T-cell (primary cell): Measurements from ENCODE around the gene POFUT1. TPM values are rescaled to one million over a fixed set of nuclear protein-coding genes. Genes with fewer than 3 reads are reported as not detected.

Experiments used
- ATAC-seq, 4 experiments: fragments of 200-7000 bp in 3 of 4; fragments of 150-1000 bp in 1 of 4; cut with Tn5 transposase; replicated peaks in 1 of 4; 1 replicate in 3 of 4; 2 replicates in 1 of 4; pipeline ENCODE4 v1.10.0; 2021; ENCODE audit warnings: moderate library complexity in 3 of 4, mild to moderate bottlenecking in 2 of 4, moderate number of reproducible peaks in 1 of 4
- CTCF ChIA-PET, 2 donors: fragments of 300-600 bp; sonication (Branson Sonifier 250); formaldehyde crosslinking; loops; one replicate each; lab custom pipeline; 2022; ENCODE audit warnings: antibody characterized with exemption in 2 of 2; lab: Charles Lee
- POLR2A ChIA-PET, 2 donors: fragments of 300-600 bp; sonication (Branson Sonifier 250); formaldehyde crosslinking; loops; one replicate each; lab custom pipeline; 2022; ENCODE audit warnings: antibody characterized with exemption in 2 of 2; lab: Charles Lee
- DNase-seq, 35 experiments: peaks; one replicate each; pipeline versions ENCODE4 v3.0.0 to v3.0.0-alpha.2; 2013 to 2023
- H3K27ac ChIP-seq: one replicate; pipeline ENCODE4 v1.5.1; 2013; ENCODE audit warnings: low read length
- H3K27me3 ChIP-seq, 2 experiments: replicated peaks in 1 of 2; 1 replicate in 1 of 2; 2 replicates in 1 of 2; pipeline versions ENCODE4 v1.6.1 to v1.7.0; 2013; ENCODE audit warnings: low read length in 1 of 2, mixed read lengths in 1 of 2; ENCODE audit not compliant: control insufficient read depth in 2 of 2, insufficient read depth in 2 of 2; ENCODE audit errors: extremely low read depth in 1 of 2
- H3K36me3 ChIP-seq, 2 donors: 1 replicate in 1 of 2; 2 replicates in 1 of 2; pipeline versions ENCODE4 v1.6.1 to v1.7.0; 2013; ENCODE audit warnings: low read length in 1 of 2; ENCODE audit not compliant: control insufficient read depth in 2 of 2, insufficient read depth in 1 of 2; ENCODE audit errors: extremely low read depth in 1 of 2
- H3K4me1 ChIP-seq, 2 experiments: 1 replicate in 1 of 2; 2 replicates in 1 of 2; pipeline versions ENCODE4 v1.6.1 to v1.7.0; 2013; ENCODE audit warnings: low read length in 2 of 2, mixed read lengths in 1 of 2; ENCODE audit not compliant: insufficient read depth in 2 of 2, control insufficient read depth in 1 of 2; ENCODE audit errors: extremely low read depth in 1 of 2
- H3K4me3 ChIP-seq, 2 donors: 1 replicate in 1 of 2; 2 replicates in 1 of 2; pipeline versions ENCODE4 v1.5.1 to v1.7.0; 2013; ENCODE audit warnings: mild to moderate bottlenecking in 2 of 2, low read length in 1 of 2, moderate library complexity in 1 of 2; ENCODE audit not compliant: control insufficient read depth in 1 of 2; ENCODE audit errors: extremely low read depth in 1 of 2
- H3K9me3 ChIP-seq: 2 replicates; pipeline ENCODE4 v1.7.0; 2013
- H3K27ac Mint-ChIP-seq, 2 donors: one replicate each; pipeline ENCODE4 v1.8.0; 2020 to 2021; ENCODE audit warnings: mild to moderate bottlenecking in 2 of 2, mixed read lengths in 2 of 2
- H3K27me3 Mint-ChIP-seq, 2 donors: one replicate each; pipeline ENCODE4 v1.8.0; 2021 to 2022; ENCODE audit warnings: mixed read lengths in 2 of 2
- H3K36me3 Mint-ChIP-seq: one replicate; pipeline ENCODE4 v1.8.0; 2021; ENCODE audit warnings: mixed read lengths
- H3K4me1 Mint-ChIP-seq, 3 donors: one replicate each; pipeline ENCODE4 v1.8.0; 2020 to 2022; ENCODE audit warnings: mixed read lengths in 3 of 3, mild to moderate bottlenecking in 1 of 3
- H3K4me3 Mint-ChIP-seq, 3 donors: one replicate each; pipeline ENCODE4 v1.8.0; 2020 to 2022; ENCODE audit warnings: mild to moderate bottlenecking in 3 of 3, mixed read lengths in 3 of 3, moderate library complexity in 3 of 3
- H3K9me3 Mint-ChIP-seq, 3 donors: one replicate each; pipeline ENCODE4 v1.8.0; 2020 to 2022; ENCODE audit warnings: mixed read lengths in 3 of 3
- WGBS: methylation state at CpG from one replicate; pipeline ENCODE4 v1.1.5; 2013; ENCODE audit warnings: missing lambda C conversion rate; ENCODE audit not compliant: insufficient coverage; 5-methylcytosine and 5-hydroxymethylcytosine counted together
- total RNA-seq, 35 experiments: library from RNA in 6 of 35; stranded (reverse) in 6 of 35; fragments of 120-200 nt in 1 of 35; gene quantifications; one replicate each; pipeline versions ENCODE4 v1.2.1 to v1.2.4 and lab custom pipeline; 2013 to 2026

The POFUT1 gene
- total RNA-seq, 5 donors from 2014 or later (not counting 1 experiment from before 2014, with no cell fraction given), result 13.2 to 20.6 (median 17.7) TPM

- POLR2A ChIA-PET, result no interaction called here
- Mint-ChIP-seq H3K4me1 (peaks cover 61 to 63% (median 61%) of the 10 kb centered on the region in 3 donors), H3K4me3 (peak overlapping the region in 2 of 3 donors; percentile 25 to 87), H3K36me3 (peaks cover 26% of the 10 kb centered on the region), H3K27ac (peak overlapping the region in 1 of 2 donors; percentile 56), H3K9me3 (no peaks in the 10 kb centered on the region), H3K27me3 (no peaks in the 10 kb centered on the region)
- Histone ChIP-seq H3K9me3 (no peaks in the 10 kb centered on the region), H3K36me3 (peaks cover 5 to 16% of the 10 kb centered on the region in 2 donors), H3K4me3 (no peak overlapping the region), H3K27ac (no peak overlapping the region), H3K27me3 (no peaks in the 10 kb centered on the region), H3K4me1 (peaks cover 17 to 44% of the 10 kb centered on the region in 2 experiments)
- WGBS, result 94% methylated on average over 7 of the region's 9 CpGs
- ATAC-seq (no peak), DNase-seq (no peak)
- CTCF ChIA-PET, result no interaction called here
Observed at GRCh38 chr20:32209850-32210605, 2.3 kb downstream of the POFUT1 start.

- H3K27ac ChIP-seq, result no peak overlapping the region
- ChIA-PET POLR2A (no interaction called here), CTCF (no interaction called here)
- Mint-ChIP-seq H3K27ac (no peak overlapping the region), H3K4me1 (peaks cover 30 to 32% (median 31%) of the 10 kb centered on the region in 3 donors), H3K27me3 (no peaks in the 10 kb centered on the region), H3K9me3 (no peaks in the 10 kb centered on the region), H3K4me3 (no peak overlapping the region), H3K36me3 (peaks cover 52% of the 10 kb centered on the region)
- H3K9me3 ChIP-seq, result no peaks in the 10 kb centered on the region
- ATAC-seq (no peak), DNase-seq (no peak)
- no CpG with 5 or more reads among the region's 1 CpG for WGBS
- no peaks in the 10 kb centered on the region for H3K27me3 ChIP-seq
- H3K4me1 ChIP-seq, result peaks cover under 1 to 10% of the 10 kb centered on the region in 2 experiments
- H3K36me3 ChIP-seq, result peaks cover 5 to 54% of the 10 kb centered on the region in 2 donors
- no peak overlapping the region for H3K4me3 ChIP-seq
Observed at GRCh38 chr20:32213870-32214269, 6.2 kb downstream of the POFUT1 start.

- H3K36me3 ChIP-seq, result peaks cover 5 to 59% of the 10 kb centered on the region in 2 donors
Observed at GRCh38 chr20:32215147-32215546, 7.5 kb downstream of the POFUT1 start.

DNA sequence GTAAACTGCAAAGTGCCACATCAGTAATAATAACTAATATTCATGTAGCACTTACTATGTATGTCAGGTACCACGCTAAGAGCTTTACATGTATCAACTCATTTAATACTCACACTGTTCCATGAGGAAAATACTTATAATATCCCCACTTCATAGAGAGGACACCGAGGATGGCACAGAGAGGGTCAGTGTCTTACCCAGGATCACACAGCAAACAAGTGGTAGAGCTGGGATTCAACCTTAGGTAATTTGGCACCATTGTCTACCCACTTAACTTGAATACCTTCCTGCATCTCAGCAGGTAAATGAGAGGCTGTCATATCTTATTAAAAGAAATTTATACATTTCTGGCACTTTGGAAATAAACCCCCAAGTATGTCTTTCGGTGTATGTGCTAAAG is 8.0 kb downstream of the POFUT1 start:
- ChIA-PET CTCF (no interaction called here), POLR2A (no interaction called here)
- no peaks in the 10 kb centered on the region for H3K9me3 ChIP-seq
- H3K4me1 ChIP-seq, result no peaks in the 10 kb centered on the region
- no peaks in the 10 kb centered on the region for H3K9me3 Mint-ChIP-seq
- H3K36me3 ChIP-seq, result peaks cover 5 to 56% of the 10 kb centered on the region in 2 donors
- no peak for DNase-seq
- no peak overlapping the region for H3K27ac Mint-ChIP-seq
- no peak overlapping the region for H3K4me3 Mint-ChIP-seq
- no peak overlapping the region for H3K4me3 ChIP-seq
- peaks cover 56% of the 10 kb centered on the region for H3K36me3 Mint-ChIP-seq
- H3K27me3 ChIP-seq, result no peaks in the 10 kb centered on the region
- WGBS, result 100% methylated on average over 1 of the region's 3 CpGs
- H3K27ac ChIP-seq, result no peak overlapping the region
- no peak for ATAC-seq
- H3K4me1 Mint-ChIP-seq, result peaks cover 11 to 13% (median 13%) of the 10 kb centered on the region in 3 donors
- H3K27me3 Mint-ChIP-seq, result no peaks in the 10 kb centered on the region

More at GRCh38 chr20:32215147-32215546, 7.5 kb downstream of the POFUT1 start:
- H3K9me3 ChIP-seq, result no peaks in the 10 kb centered on the region
- H3K27me3 ChIP-seq, result no peaks in the 10 kb centered on the region
- ChIA-PET CTCF (no interaction called here), POLR2A (no interaction called here)
- H3K27me3 Mint-ChIP-seq, result no peaks in the 10 kb centered on the region
- H3K4me1 ChIP-seq, result peaks cover 0 to 2% of the 10 kb centered on the region in 2 experiments
- DNase-seq (no peak), ATAC-seq (no peak)
- H3K27ac Mint-ChIP-seq, result no peak overlapping the region
- H3K4me3 Mint-ChIP-seq, result no peak overlapping the region
- WGBS, result 96% methylated on average over 3 of the region's 8 CpGs
- H3K4me3 ChIP-seq, result no peak overlapping the region
- H3K36me3 Mint-ChIP-seq, result peaks cover 59% of the 10 kb centered on the region
- no peak overlapping the region for H3K27ac ChIP-seq
- peaks cover 17 to 19% (median 18%) of the 10 kb centered on the region in 3 donors for H3K4me1 Mint-ChIP-seq
- no peaks in the 10 kb centered on the region for H3K9me3 Mint-ChIP-seq

DNA sequence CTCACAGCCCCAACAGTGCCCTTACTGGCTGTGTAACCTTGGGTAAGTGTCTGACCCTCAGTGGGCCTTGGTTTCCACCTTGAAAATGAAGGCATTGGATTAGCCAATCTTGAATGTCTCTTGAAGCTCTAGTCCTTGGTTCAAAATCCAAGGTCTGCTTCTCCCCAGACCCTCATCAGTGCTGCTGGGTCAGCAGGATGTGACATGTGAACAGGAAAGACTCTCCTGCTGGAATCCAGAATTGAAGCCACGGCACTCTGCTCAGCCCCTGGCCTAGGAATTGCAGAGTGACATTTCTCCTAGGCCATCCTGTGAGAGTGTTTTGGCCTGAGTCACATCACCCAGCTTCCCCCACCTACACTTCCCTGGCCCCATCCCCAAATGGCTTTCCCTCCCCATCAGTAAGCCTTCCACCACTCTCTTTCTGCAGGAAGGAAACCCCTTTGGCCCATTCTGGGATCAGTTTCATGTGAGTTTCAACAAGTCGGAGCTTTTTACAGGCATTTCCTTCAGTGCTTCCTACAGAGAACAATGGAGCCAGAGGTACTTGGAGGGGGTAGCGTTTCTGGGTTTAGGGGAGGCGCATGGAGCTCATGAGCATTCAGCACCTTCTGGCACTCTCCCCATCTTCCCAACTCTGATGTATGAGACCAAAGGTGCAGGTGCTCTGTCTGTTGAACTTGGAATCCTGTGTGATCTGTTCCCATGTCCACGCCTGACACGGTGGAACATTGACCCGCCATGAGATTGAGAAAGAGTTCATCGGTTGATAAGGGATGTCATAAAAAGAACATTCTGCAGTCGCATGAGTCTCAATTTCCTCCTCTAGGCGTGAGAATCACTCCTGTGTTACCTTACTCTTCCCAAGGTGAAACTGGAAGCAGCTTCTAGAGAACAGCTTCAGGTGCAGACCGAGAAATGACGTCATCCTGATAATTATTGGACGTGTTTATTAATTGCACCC is 8.8 kb downstream of the POFUT1 start:
- H3K36me3 Mint-ChIP-seq, result peaks cover 59% of the 10 kb centered on the region
- CTCF ChIA-PET, result no interaction called here
- no peaks in the 10 kb centered on the region for H3K4me1 ChIP-seq

More for the DNA sequence above, 8.8 kb downstream of the POFUT1 start:
- peaks cover 5 to 61% of the 10 kb centered on the region in 2 donors for H3K36me3 ChIP-seq
- DNase-seq (no peak), ATAC-seq (no peak)
- no peaks in the 10 kb centered on the region for H3K9me3 Mint-ChIP-seq
- H3K27ac Mint-ChIP-seq, result no peak overlapping the region
- no peak overlapping the region for H3K27ac ChIP-seq
- H3K4me1 Mint-ChIP-seq, result peaks cover 7 to 9% (median 8%) of the 10 kb centered on the region in 3 donors
- H3K9me3 ChIP-seq, result no peaks in the 10 kb centered on the region
- POLR2A ChIA-PET, result no interaction called here
- H3K27me3 Mint-ChIP-seq, result no peaks in the 10 kb centered on the region
- H3K4me3 Mint-ChIP-seq, result no peak overlapping the region
- H3K4me3 ChIP-seq, result no peak overlapping the region
- no peaks in the 10 kb centered on the region for H3K27me3 ChIP-seq
- WGBS, result 100% methylated on average over 5 of the region's 13 CpGs
